Trophoblast cell (in vitro differentiated cells and primary cell): ENCODE measurements around the gene B4GALT4.
"Not testable (repeated sequence)": the region's sequence is repeated elsewhere in the genome, so short reads cannot be mapped to it uniquely, and the experiment has no call there.

ENCODE experiments used
- DNase-seq, 2 donors: peaks; one replicate each; pipeline ENCODE4 v3.0.0-alpha.2; 2016
- H2AFZ ChIP-seq: 2 replicates; pipeline ENCODE4 v1.6.1; 2013; ENCODE audit warnings: low read length, moderate library complexity, mild to moderate bottlenecking; ENCODE audit not compliant: insufficient read depth, poor library complexity
- H2AK5ac ChIP-seq: 2 replicates; pipeline ENCODE4 v1.6.1; 2013; ENCODE audit warnings: mild to moderate bottlenecking, low read length
- H2BK120ac ChIP-seq: 2 replicates; pipeline ENCODE4 v1.6.1; 2013; ENCODE audit warnings: low read length, mild to moderate bottlenecking, moderate library complexity; ENCODE audit not compliant: insufficient read depth, poor library complexity
- H2BK12ac ChIP-seq: 2 replicates; pipeline ENCODE4 v1.6.1; 2013; ENCODE audit warnings: mild to moderate bottlenecking, low read length, moderate library complexity
- H2BK5ac ChIP-seq: 2 replicates; pipeline ENCODE4 v1.6.1; 2013; ENCODE audit warnings: low read length, low read depth, moderate library complexity, mild to moderate bottlenecking; ENCODE audit not compliant: poor library complexity
- H3K14ac ChIP-seq: 2 replicates; pipeline ENCODE4 v1.6.1; 2013; ENCODE audit warnings: mild to moderate bottlenecking, low read length
- H3K18ac ChIP-seq: 2 replicates; pipeline ENCODE4 v1.6.1; 2013; ENCODE audit warnings: mild to moderate bottlenecking, low read length
- H3K23ac ChIP-seq: 2 replicates; pipeline ENCODE4 v1.6.1; 2013; ENCODE audit warnings: low read length
- H3K27ac ChIP-seq: 2 replicates; pipeline ENCODE4 v1.5.1; 2013; ENCODE audit warnings: low read depth, mild to moderate bottlenecking, inconsistent platforms, low read length, moderate library complexity
- H3K27me3 ChIP-seq: 2 replicates; pipeline ENCODE4 v1.6.1; 2013; ENCODE audit warnings: inconsistent platforms, mild to moderate bottlenecking, low read length, moderate library complexity; ENCODE audit not compliant: insufficient read depth
- H3K36me3 ChIP-seq, 2 experiments: 1 replicate in 1 of 2; 2 replicates in 1 of 2; pipeline ENCODE4 v1.6.1; 2013; ENCODE audit warnings: low read length in 2 of 2, mild to moderate bottlenecking in 2 of 2, moderate library complexity in 1 of 2; ENCODE audit not compliant: insufficient read depth in 2 of 2, control insufficient read depth in 1 of 2
- H3K4ac ChIP-seq: 2 replicates; pipeline ENCODE4 v1.6.1; 2013; ENCODE audit warnings: low read depth, mild to moderate bottlenecking, low read length, moderate library complexity
- H3K4me1 ChIP-seq, 2 experiments: 1 replicate in 1 of 2; 2 replicates in 1 of 2; pipeline ENCODE4 v1.6.1; 2013; ENCODE audit warnings: low read length in 2 of 2, mild to moderate bottlenecking in 2 of 2, moderate library complexity in 1 of 2; ENCODE audit not compliant: insufficient read depth in 2 of 2, control insufficient read depth in 1 of 2
- H3K4me2 ChIP-seq: 2 replicates; pipeline ENCODE4 v1.6.1; 2013; ENCODE audit warnings: inconsistent platforms, mild to moderate bottlenecking, low read length, moderate library complexity
- H3K4me3 ChIP-seq: 2 replicates; pipeline ENCODE4 v1.5.1; 2013; ENCODE audit warnings: mild to moderate bottlenecking, low read depth, low read length, inconsistent platforms
- H3K79me1 ChIP-seq: one replicate; pipeline ENCODE4 v1.6.1; 2013; ENCODE audit warnings: low read length
- H3K79me2 ChIP-seq: 2 replicates; pipeline ENCODE4 v1.6.1; 2013; ENCODE audit warnings: low read length, mild to moderate bottlenecking; ENCODE audit not compliant: control insufficient read depth, insufficient read depth, poor library complexity
- H3K9ac ChIP-seq: 2 replicates; pipeline ENCODE4 v1.6.1; 2013; ENCODE audit warnings: mild to moderate bottlenecking, low read length
- H3K9me3 ChIP-seq: 2 replicates; pipeline ENCODE4 v1.6.1; 2013; ENCODE audit warnings: low read depth, mild to moderate bottlenecking, control low read depth, inconsistent platforms, low read length; ENCODE audit not compliant: insufficient read depth
- H4K12ac ChIP-seq: 2 replicates; pipeline ENCODE4 v1.6.1; 2013; ENCODE audit warnings: low read depth, mild to moderate bottlenecking, low read length, moderate library complexity
- H4K8ac ChIP-seq: 2 replicates; pipeline ENCODE4 v1.6.1; 2013; ENCODE audit warnings: low read depth, mild to moderate bottlenecking, low read length, moderate library complexity
- H4K91ac ChIP-seq: one replicate; pipeline ENCODE4 v1.6.1; 2013; ENCODE audit warnings: low read depth, mild to moderate bottlenecking, low read length, moderate library complexity
- whole genome bisulfite sequencing: extraction: QIAGEN DNeasy Blood & Tissue Kit; methylation state at CpG from one replicate; pipeline ENCODE4 v1.1.7; 2013; ENCODE audit warnings: missing lambda C conversion rate; ENCODE audit not compliant: insufficient read length, insufficient coverage; ENCODE audit errors: extremely low coverage; 5-methylcytosine and 5-hydroxymethylcytosine counted together

The B4GALT4 gene

GRCh38 chr3:119175872-119176756 lies 64.6 kb downstream of the B4GALT4 start:
- Histone ChIP-seq H2AK5ac (no peak overlapping the region), H3K9me3 (no peaks in the 10 kb centered on the region), H3K36me3 (no peaks in the 10 kb centered on the region), H2AFZ (no peak overlapping the region), H3K14ac (no peak overlapping the region), H3K27ac (no peak overlapping the region), H2BK120ac (no peak overlapping the region), H3K4me3 (no peak overlapping the region), H3K4me2 (no peak overlapping the region), H4K8ac (no peak overlapping the region), H3K23ac (no peak overlapping the region), H2BK5ac (no peak overlapping the region), H3K9ac (no peak overlapping the region), H3K79me2 (no peaks in the 10 kb centered on the region), H3K27me3 (no peaks in the 10 kb centered on the region), H3K4ac (no peak overlapping the region), H3K18ac (no peak overlapping the region), H4K12ac (no peak overlapping the region), H3K4me1 (no peaks in the 10 kb centered on the region), H2BK12ac (no peak overlapping the region), H3K79me1 (no peaks in the 10 kb centered on the region), H4K91ac (no peak overlapping the region)
- peak; percentile 53 to 69 for DNase-seq
- no CpG with 5 or more reads among the region's 10 CpGs for WGBS

- no peaks in the 10 kb centered on the region for H3K27me3 ChIP-seq
Measured at GRCh38 chr3:119173325-119173724, 67.4 kb downstream of the B4GALT4 start, which contains the start of gene UPK1B. Gene UPK1B, plus strand, starts transcription at chr3:119173598. Its CDS starts 13,144 bp downstream, at chr3:119186742.

GRCh38 chr3:119170821-119171220 lies 69.9 kb downstream of the B4GALT4 start:
- Histone ChIP-seq H2AK5ac (no peak overlapping the region), H3K4me3 (no peak overlapping the region), H3K14ac (no peak overlapping the region), H3K9me3 (no peaks in the 10 kb centered on the region), H3K9ac (no peak overlapping the region), H2BK120ac (no peak overlapping the region), H4K8ac (no peak overlapping the region), H3K4me1 (no peaks in the 10 kb centered on the region), H4K91ac (no peak overlapping the region), H3K27me3 (no peaks in the 10 kb centered on the region), H4K12ac (no peak overlapping the region), H3K4me2 (no peak overlapping the region), H3K79me1 (no peaks in the 10 kb centered on the region), H3K36me3 (no peaks in the 10 kb centered on the region), H3K27ac (no peak overlapping the region), H3K18ac (no peak overlapping the region), H3K4ac (no peak overlapping the region), H2AFZ (no peak overlapping the region), H2BK5ac (no peak overlapping the region), H3K79me2 (no peaks in the 10 kb centered on the region), H3K23ac (no peak overlapping the region), H2BK12ac (no peak overlapping the region)
- WGBS: no CpG with 5 or more reads among the region's 3 CpGs
- DNase-seq: no peak

More at GRCh38 chr3:119173325-119173724, 67.4 kb downstream of the B4GALT4 start, which contains the start of gene UPK1B:
- H3K79me2 ChIP-seq: no peaks in the 10 kb centered on the region
- H3K36me3 ChIP-seq: no peaks in the 10 kb centered on the region
- H4K8ac ChIP-seq: no peak within 1 kb of the TSS
- H3K14ac ChIP-seq: no peak within 1 kb of the TSS
- no peaks in the 10 kb centered on the region for H3K4me1 ChIP-seq
- no peak within 1 kb of the TSS for H2BK12ac ChIP-seq
- no peaks in the 10 kb centered on the region for H3K79me1 ChIP-seq
- no peak within 1 kb of the TSS for H2BK5ac ChIP-seq
- no peak within 1 kb of the TSS for H2BK120ac ChIP-seq
- no peak within 1 kb of the TSS for H4K91ac ChIP-seq
- H3K4me3 ChIP-seq: no peak within 1 kb of the TSS
- peak within 1 kb of the TSS; percentile 51 for H3K4me2 ChIP-seq
- WGBS: no CpG with 5 or more reads among the region's 13 CpGs
- peak; percentile 51 to 81 for DNase-seq
- H3K9ac ChIP-seq: no peak within 1 kb of the TSS
- H4K12ac ChIP-seq: no peak within 1 kb of the TSS
- no peak within 1 kb of the TSS for H3K18ac ChIP-seq
- no peak within 1 kb of the TSS for H3K4ac ChIP-seq
- H3K23ac ChIP-seq: no peak within 1 kb of the TSS
- no peak within 1 kb of the TSS for H3K27ac ChIP-seq
- H3K9me3 ChIP-seq: no peaks in the 10 kb centered on the region
- no peak within 1 kb of the TSS for H2AFZ ChIP-seq
- no peak within 1 kb of the TSS for H2AK5ac ChIP-seq

GRCh38 chr3:119164745-119165144 lies 75.9 kb downstream of the B4GALT4 start:
- no CpG with 5 or more reads among the region's 9 CpGs for WGBS
- not testable (repeated sequence) for H3K4me1 ChIP-seq, H3K14ac ChIP-seq, H3K27me3 ChIP-seq, H3K18ac ChIP-seq, H3K4ac ChIP-seq, H4K8ac ChIP-seq, H4K12ac ChIP-seq, H3K79me2 ChIP-seq, H2BK5ac ChIP-seq, H3K27ac ChIP-seq, H3K36me3 ChIP-seq, H2AK5ac ChIP-seq, H3K9ac ChIP-seq, H3K4me2 ChIP-seq, H2AFZ ChIP-seq, H2BK12ac ChIP-seq, H4K91ac ChIP-seq, H3K23ac ChIP-seq, DNase-seq, H2BK120ac ChIP-seq, H3K9me3 ChIP-seq, H3K79me1 ChIP-seq, H3K4me3 ChIP-seq
